Activated CD8-positive, alpha-beta memory T cell treated with anti-CD3 and anti-CD28 coated beads, Interleukin-2, amount 50 U/mL, for 24 hours (primary cell): ENCODE data around the gene SLC10A1.

Experiments
- DNase-seq: peaks from one replicate; pipeline ENCODE4 v3.0.0-alpha.2; 2020; ENCODE audit errors: extremely low read depth

SLC10A1 gene

GRCh38 chr14:69808919-69809808 lies 12.1 kb upstream of the SLC10A1 start:
- DNase-seq, result no peak

- DNase-seq, result no peak
Observed at GRCh38 chr14:69807192-69807591, 10.2 kb upstream of the SLC10A1 start.

DNA sequence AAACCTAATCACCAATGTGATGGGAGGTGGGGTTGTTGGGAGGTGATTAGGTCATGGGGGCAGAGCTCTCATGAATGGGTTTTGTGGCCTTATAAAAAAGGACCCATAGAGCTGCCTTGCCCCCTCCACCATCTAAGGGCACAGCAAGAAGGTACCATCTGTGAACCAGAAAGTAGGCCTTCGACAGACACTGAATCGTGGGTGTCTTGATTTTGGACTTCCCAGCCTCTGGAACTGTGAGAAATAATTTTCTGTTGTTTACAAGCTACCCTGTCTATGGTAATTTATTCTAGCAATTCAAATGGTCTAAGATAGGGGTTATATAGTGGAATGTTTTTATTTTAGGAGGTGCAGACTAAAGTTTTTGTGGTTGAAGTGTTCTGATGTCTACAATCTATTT lies 7.9 kb upstream of the SLC10A1 start:
- no peak for DNase-seq

DNA sequence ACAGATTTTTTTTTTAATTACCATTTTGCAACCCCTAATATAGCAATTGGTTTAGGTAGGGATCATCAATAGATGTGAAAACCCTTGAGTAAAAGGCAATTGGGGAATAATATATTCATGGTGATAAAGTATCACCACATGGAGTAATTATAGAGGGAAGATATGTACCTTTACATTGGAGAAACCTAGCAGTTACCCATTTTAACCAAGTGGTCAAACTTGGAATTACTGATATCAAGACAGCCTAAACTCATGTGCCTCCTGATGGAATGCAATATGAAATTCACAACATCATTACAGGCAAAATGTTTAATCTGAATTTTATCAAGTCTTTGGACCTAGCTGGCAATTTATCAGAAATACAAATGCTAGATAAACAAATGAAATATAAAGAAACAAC lies 6.7 kb upstream of the SLC10A1 start:
- no peak for DNase-seq

GRCh38 chr14:69798339-69798735 lies 1.3 kb upstream of the SLC10A1 start:
- DNase-seq, result no peak

GRCh38 chr14:69797573-69798338 lies 715 bp upstream of the SLC10A1 start:
- no peak for DNase-seq

GRCh38 chr14:69795691-69796090 lies 1.4 kb downstream of the SLC10A1 start:
- no peak for DNase-seq

DNA sequence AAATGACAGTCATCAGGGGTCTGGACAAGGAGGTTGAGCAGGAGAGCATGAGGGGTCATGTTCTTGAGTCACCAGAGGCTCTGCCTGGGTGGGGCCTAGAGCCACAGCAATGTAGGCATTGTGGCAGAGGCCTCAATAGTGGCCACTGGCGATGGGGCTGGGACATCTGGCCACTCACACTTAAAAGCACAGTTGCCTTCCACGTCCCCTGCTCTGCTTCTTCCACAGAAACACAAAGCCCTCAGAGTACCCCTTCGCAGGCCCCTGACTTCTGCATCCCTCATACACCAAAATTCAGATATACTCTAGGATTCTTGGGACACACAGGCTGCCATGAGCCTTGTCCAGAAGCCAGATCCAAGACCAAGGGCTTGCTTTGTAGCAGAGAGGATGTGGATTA lies 2.2 kb downstream of the SLC10A1 start:
- no peak for DNase-seq

GRCh38 chr14:69792887-69793421 lies 4.1 kb downstream of the SLC10A1 start:
- DNase-seq, result no peak

GRCh38 chr14:69789118-69789640 lies 7.9 kb downstream of the SLC10A1 start:
- no peak for DNase-seq

- no peak for DNase-seq
Observed at GRCh38 chr14:69786603-69787002, 10.4 kb downstream of the SLC10A1 start.

DNA sequence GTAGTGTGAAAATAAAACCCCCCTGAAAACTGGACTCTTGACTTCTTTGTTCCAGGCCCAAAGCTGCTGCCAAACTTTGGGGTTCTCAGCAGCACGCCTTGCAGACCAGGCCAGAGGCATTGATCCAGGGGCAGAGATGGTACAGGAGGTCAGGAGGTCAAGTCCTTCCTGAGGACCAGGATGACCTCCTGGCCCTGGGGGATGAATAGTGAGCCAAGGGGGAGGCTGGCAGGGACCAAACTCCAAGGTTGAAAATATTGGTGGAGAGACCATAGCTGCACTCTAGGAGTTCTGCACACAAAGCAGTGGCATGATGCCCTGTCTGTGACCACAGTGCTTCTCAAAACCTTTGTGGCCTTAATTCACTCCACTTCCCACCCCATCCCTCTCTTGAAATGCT lies 12.1 kb downstream of the SLC10A1 start:
- no peak for DNase-seq

- no peak for DNase-seq
Observed at GRCh38 chr14:69780952-69781351, 16.1 kb downstream of the SLC10A1 start.

- no peak for DNase-seq
Observed at GRCh38 chr14:69780092-69780491, 16.9 kb downstream of the SLC10A1 start.

GRCh38 chr14:69779088-69779487 lies 18.0 kb downstream of the SLC10A1 start:
- no peak for DNase-seq

DNA sequence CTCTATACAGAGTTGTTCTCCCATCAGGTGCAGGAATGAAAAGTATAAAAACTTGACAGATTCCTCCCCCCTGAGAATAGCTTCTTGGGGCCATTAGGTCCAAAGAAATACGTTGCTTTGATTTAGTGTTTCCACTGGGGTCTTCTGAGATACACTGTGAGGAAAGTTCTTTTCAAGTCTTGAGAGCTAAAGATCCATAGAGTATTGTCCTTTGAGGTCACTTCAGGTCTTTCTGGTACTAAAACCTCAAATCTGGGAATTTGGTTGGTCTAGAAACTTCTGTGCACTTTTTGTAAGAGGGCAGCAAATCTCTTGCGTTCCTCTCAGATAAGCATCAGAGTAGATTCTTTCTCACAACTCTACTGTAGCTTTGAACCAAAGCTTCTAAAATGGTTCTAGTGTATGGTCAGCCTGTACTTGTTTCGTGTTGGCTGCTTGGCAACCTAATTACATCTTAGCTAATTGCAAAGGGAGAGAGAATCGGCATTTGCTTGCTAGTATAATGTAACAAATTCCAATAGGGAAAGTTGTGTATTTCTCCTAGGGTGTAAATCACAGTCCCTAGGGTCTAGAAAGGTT lies 20.1 kb downstream of the SLC10A1 start:
- DNase-seq, result no peak

DNA sequence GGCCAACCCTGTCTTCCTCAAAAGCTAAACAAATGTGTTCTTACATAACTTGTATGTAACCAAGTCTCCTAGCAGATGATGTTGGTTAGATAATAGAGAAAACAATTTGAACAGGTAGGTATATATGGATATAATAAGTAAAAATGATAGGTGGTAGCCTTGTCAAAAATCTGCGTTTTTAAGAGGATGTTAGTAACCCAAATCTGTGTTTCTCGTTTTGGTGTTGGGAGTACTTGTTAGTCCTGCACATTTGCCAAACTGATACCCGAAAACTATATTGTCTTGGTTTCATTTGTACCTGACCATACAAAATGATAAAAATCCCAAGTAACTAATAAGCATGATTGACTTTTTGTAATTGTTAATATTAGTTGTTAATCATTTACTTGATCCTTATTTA lies 22.0 kb downstream of the SLC10A1 start:
- no peak for DNase-seq

DNA sequence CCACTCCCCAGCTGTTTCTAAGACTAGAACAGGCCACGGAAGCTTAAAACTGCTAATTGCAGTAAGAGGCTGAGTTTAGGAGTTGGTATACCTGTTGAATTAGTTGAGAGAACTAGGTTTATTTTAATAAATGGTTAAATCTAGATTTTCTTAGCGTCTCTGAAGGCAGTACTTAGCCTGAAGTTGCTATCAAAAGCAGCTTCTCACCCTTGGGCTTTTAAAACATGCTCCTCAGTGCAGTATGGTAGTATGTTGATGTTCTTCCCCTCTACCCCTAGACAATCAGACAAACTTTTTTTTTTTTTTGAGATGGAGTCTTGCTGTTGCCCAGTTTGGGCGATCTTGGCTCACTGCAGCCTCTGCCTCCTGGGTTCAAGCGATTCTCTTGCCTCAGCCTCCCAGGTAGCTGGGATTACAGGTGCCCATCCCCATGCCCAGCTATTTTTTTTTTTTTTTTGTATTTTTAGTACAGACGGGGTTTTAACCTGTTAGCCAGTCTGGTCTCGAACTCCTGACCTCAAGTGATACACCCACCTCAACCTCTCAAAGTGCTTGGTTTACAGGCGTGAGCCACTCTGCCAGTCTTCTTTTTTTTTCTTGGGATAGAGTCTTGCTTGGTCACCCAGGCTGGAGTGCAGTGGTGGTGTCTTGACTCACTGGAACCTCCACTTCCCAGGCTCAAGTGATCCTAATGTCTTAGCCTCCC lies 23.3 kb downstream of the SLC10A1 start:
- no peak for DNase-seq

DNA sequence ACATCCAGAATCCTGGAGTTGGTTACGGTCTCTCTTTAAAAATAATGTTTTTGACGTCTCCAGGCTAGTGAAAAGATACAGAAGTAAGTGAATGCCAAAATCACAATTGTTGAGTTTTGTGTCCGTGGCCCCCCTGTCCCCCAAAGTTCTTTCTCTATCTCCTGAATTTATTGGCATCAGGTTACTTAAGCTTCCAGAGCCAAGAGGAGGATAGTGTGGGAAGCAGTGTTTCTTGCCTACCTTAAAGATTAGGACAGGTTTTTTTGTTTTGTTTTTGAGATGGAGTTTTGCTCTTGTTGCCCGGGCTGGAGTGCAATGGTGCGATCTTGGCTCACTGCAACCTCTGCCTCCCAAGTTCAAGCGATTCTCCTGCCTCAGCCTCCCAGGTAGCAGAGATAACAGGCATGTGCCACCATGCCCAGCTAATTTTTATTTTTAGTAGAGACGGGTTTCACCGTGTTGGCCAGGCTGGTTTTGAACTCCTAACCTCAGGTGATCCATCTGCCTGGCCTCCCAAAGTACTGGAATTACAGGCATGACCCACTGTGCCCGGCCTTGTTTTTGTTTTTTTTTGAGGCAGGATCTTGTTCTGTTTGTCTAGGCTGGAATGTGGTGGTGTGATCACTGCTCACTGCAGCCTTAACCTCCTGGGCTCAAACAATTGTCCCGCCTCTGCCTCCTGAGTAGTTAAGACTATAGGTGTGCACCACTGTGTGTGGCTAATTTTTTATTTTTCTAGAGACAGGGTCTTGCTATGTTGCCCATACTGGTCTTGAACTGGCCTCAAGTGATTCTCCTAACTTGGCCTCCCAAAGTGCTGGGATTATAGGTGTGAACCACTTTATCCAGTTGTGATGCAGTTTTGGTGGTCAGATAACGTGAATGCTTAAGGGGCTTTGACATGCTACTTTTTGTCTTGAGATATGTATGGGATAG lies 24.7 kb downstream of the SLC10A1 start:
- no peak for DNase-seq

DNA sequence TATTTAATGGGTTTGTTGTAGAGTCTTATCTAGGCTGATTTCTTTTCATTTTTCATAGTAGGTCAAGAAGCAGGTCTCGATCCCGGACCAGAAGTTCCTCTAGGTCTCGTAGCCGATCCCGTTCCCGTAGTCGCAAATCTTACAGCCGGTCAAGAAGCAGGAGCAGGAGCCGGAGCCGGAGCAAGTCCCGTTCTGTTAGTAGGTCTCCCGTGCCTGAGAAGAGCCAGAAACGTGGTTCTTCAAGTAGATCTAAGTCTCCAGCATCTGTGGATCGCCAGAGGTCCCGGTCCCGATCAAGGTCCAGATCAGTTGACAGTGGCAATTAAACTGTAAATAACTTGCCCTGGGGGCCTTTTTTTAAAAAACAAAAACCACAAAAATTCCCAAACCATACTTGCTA lies 25.9 kb downstream of the SLC10A1 start:
- no peak for DNase-seq
